RWPE2 (cell line): ENCODE data around the gene CD28.

Source experiments
- ATAC-seq: fragments of 200-7000 bp; cut with Tn5 transposase; 3 replicates; pipeline ENCODE4 v1.9.1; 2021; ENCODE audit warnings: low read depth
- DNase-seq: peaks from one replicate; pipeline ENCODE4 v3.0.0-alpha.2; 2020; ENCODE audit warnings: low spot score
- H3K27ac ChIP-seq: fragments of 450-650 bp; 2 replicates; pipeline ENCODE4 v1.5.1; 2017; ENCODE audit warnings: mild to moderate bottlenecking; ENCODE audit not compliant: poor library complexity, severe bottlenecking
- H3K27me3 ChIP-seq: fragments of 250-450 bp; sonication (Bioruptor Pico); 2 replicates; pipeline ENCODE4 v1.5.1; 2021; ENCODE audit warnings: mild to moderate bottlenecking, moderate library complexity; ENCODE audit not compliant: insufficient read depth, poor library complexity, severe bottlenecking
- H3K36me3 ChIP-seq: fragments of 250-450 bp; sonication (Bioruptor Pico); 2 replicates; pipeline ENCODE4 v1.5.1; 2020; ENCODE audit warnings: low read depth, mild to moderate bottlenecking, moderate library complexity
- H3K4me1 ChIP-seq: fragments of 250-450 bp; sonication (Bioruptor Pico); 2 replicates; pipeline ENCODE4 v1.5.1; 2021; ENCODE audit warnings: mild to moderate bottlenecking, moderate library complexity; ENCODE audit not compliant: insufficient read depth, poor library complexity, severe bottlenecking
- H3K4me3 ChIP-seq: fragments of 250-450 bp; sonication (Bioruptor Pico); 2 replicates; pipeline ENCODE4 v1.5.1; 2021; ENCODE audit warnings: mild to moderate bottlenecking, moderate library complexity; ENCODE audit not compliant: severe bottlenecking
- H3K9me3 ChIP-seq: fragments of 250-450 bp; sonication (Bioruptor Pico); 2 replicates; pipeline ENCODE4 v1.5.1; 2021; ENCODE audit warnings: mild to moderate bottlenecking, moderate library complexity; ENCODE audit not compliant: severe bottlenecking
- CTCF ChIP-seq: fragments of 450-650 bp; IDR thresholded peaks from one replicate; pipeline ENCODE4 v1.5.1; 2017; ENCODE audit warnings: mild to moderate bottlenecking, moderate library complexity; ENCODE audit not compliant: poor library complexity, severe bottlenecking

CD28 gene

GRCh38 chr2:203662951-203663350, 43.5 kb upstream of the CD28 start:
- Histone ChIP-seq H3K9me3 (no peaks in the 10 kb centered on the region), H3K4me3 (no peak overlapping the region), H3K27me3 (no peaks in the 10 kb centered on the region), H3K27ac (no peak overlapping the region), H3K36me3 (no peaks in the 10 kb centered on the region), H3K4me1 (no peaks in the 10 kb centered on the region)
- TF ChIP-seq CTCF, result no peak
- DNase-seq, result no peak
- ATAC-seq, result no peak

DNA sequence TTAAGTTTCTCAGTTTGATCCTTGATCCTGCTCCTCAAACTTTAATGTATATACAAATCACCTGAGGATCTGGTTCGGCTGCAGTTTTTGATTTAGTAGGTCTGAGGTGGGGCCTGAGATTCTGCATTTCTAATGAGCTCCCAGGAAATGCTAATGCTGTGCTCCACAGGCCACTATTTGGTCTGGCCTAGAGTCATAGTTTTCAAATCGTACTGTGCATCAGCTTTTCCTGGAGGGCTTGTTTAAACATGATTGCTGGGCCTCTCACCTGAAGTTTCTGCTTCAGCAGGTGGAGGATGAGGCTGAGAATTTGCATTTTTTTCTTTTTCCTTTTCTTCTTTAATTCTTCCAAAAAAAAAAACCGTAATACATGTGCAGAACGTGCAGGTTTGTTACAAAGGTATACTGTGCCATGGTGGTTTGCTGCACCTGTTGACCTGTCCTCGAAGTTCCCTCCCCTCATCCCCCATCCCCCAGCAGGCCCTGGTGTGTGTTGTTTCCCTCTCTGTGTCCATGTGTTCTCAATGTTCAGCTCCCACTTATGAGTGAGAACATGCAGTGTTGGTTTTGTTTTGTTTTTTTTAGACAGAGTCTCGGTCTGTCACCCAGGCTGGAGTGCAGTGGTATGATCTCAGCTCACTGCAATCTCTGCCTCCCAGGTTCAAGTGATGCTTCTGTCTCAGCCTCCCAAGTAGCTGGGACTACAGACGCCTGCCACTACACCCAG, 42.2 kb upstream of the CD28 start:
- ATAC-seq, result no peak
- no peaks in the 10 kb centered on the region for H3K4me1 ChIP-seq
- no peak for DNase-seq
- H3K4me3 ChIP-seq, result no peak overlapping the region
- H3K9me3 ChIP-seq, result no peaks in the 10 kb centered on the region
- H3K27ac ChIP-seq, result no peak overlapping the region
- H3K27me3 ChIP-seq, result no peaks in the 10 kb centered on the region
- no peak for TF ChIP-seq CTCF
- no peaks in the 10 kb centered on the region for H3K36me3 ChIP-seq

- no peak for TF ChIP-seq CTCF
- no peak for ATAC-seq
These were observed 38.6 kb upstream of the CD28 start for GRCh38 chr2:203667838-203668237.

DNA sequence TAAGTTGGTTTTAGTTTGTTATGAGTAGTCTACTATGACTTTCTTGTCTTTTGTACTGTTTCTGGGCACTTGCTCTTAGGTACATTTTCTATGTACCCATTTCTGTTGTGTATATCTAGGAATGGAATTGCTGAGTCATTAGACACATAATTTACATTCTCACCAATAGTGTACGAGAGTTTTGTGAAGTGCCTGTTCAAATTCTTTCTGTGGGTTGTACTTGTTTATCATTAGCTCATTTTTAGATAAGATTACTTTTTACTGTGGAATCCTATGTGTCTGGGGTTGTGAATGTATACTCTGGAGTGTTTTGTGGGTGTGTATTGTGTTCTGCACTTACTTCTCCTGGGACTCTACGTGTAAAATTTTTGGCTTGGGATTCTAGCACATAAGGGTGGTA, 36.6 kb upstream of the CD28 start:
- Histone ChIP-seq H3K9me3 (no peaks in the 10 kb centered on the region), H3K27me3 (no peaks in the 10 kb centered on the region), H3K4me3 (no peak overlapping the region), H3K27ac (no peak overlapping the region), H3K36me3 (no peaks in the 10 kb centered on the region), H3K4me1 (peaks cover 2% of the 10 kb centered on the region)
- TF ChIP-seq CTCF, result no peak
- ATAC-seq, result no peak
- DNase-seq, result no peak

More at GRCh38 chr2:203667838-203668237, 38.6 kb upstream of the CD28 start:
- no peak for DNase-seq
- Histone ChIP-seq H3K27me3 (no peaks in the 10 kb centered on the region), H3K27ac (no peak overlapping the region), H3K4me3 (no peak overlapping the region), H3K4me1 (no peaks in the 10 kb centered on the region), H3K36me3 (no peaks in the 10 kb centered on the region), H3K9me3 (no peaks in the 10 kb centered on the region)

GRCh38 chr2:203670939-203671338, 35.5 kb upstream of the CD28 start:
- Histone ChIP-seq H3K27me3 (no peaks in the 10 kb centered on the region), H3K9me3 (no peaks in the 10 kb centered on the region), H3K36me3 (no peaks in the 10 kb centered on the region), H3K4me1 (peaks cover 8% of the 10 kb centered on the region), H3K27ac (no peak overlapping the region), H3K4me3 (no peak overlapping the region)
- TF ChIP-seq CTCF, result no peak
- ATAC-seq, result no peak
- no peak for DNase-seq
